ENCODE measurements around the gene LMX1A. TPM values are rescaled to one million over a fixed set of nuclear protein-coding genes. Genes with fewer than 3 reads are reported as not detected.

Gene LMX1A
- total and polyA plus RNA-seq, 9 of the 15 experiments (the other 6 are each of a cell fraction or from before 2014, with no cell fraction given): not detected

GRCh38 chr1:165371588-165372225, 15.2 kb upstream of the LMX1A start:
- intact Hi-C loops (cut with micrococcal nuclease) (no loop called here), in situ Hi-C loops (cut with MboI) (no loop called here)
- no peaks in the 10 kb centered on the region for H3K79me2 ChIP-seq (ENCODE audit: control insufficient read depth, insufficient read depth, low read length)
- TF ChIP-seq, protein P1, sequence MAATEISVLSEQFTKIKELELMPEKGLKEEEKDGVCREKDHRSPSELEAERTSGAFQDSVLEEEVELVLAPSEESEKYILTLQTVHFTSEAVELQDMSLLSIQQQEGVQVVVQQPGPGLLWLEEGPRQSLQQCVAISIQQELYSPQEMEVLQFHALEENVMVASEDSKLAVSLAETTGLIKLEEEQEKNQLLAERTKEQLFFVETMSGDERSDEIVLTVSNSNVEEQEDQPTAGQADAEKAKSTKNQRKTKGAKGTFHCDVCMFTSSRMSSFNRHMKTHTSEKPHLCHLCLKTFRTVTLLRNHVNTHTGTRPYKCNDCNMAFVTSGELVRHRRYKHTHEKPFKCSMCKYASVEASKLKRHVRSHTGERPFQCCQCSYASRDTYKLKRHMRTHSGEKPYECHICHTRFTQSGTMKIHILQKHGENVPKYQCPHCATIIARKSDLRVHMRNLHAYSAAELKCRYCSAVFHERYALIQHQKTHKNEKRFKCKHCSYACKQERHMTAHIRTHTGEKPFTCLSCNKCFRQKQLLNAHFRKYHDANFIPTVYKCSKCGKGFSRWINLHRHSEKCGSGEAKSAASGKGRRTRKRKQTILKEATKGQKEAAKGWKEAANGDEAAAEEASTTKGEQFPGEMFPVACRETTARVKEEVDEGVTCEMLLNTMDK (IDR thresholded peaks at IDR 0.05; ENCODE audit: borderline replicate concordance, insufficient read depth, low read depth, low read length, poor library complexity, severe bottlenecking): no peak
- TF ChIP-seq TCFL5 (CRISPR knock-in tag; conservative IDR thresholded peaks at IDR 0.05) (no peak), MEIS2 (IDR thresholded peaks at IDR 0.05; ENCODE audit: partially characterized antibody) (no peak)
- CTCF ChIA-PET (ENCODE audit: low intra/inter-chr PET ratio): no interaction called here
- ATAC-seq (no peak), FAIRE-seq (no peak), DNase-seq (ENCODE audit: extremely low read depth in 1 of 4, low spot score in 3 of 4) (no peak)
- peaks cover 9 to 32% of the 10 kb centered on the region in 2 experiments for H3K27me3 ChIP-seq (ENCODE audit: control insufficient read depth in 2 of 2, insufficient read depth in 2 of 2, low read length in 2 of 2)
- no peaks in the 10 kb centered on the region for H3K9me3 ChIP-seq (replicated peaks; ENCODE audit: control insufficient read depth, insufficient read depth, low read depth, low read length)
- H3K9ac ChIP-seq (ENCODE audit: insufficient read depth in 1 of 2, low read depth in 2 of 2, low read length in 2 of 2): no peak overlapping the region
- H3K4me1 ChIP-seq (replicated peaks in 1 of 2; ENCODE audit: control insufficient read depth in 2 of 2, insufficient read depth in 2 of 2, low read length in 2 of 2): peaks cover 3 to 10% of the 10 kb centered on the region in 2 experiments; a peak in 2 of 5 replicates
- no TSS peak for BruUV-seq (replicated peaks)
- H3K4me3 ChIP-seq: no peak overlapping the region
- H3K36me3 ChIP-seq (ENCODE audit: control insufficient read depth, insufficient read depth, low read length): no peaks in the 10 kb centered on the region
- no peak overlapping the region for H2AFZ ChIP-seq (ENCODE audit: low read depth, low read length)
- POLR2A ChIA-PET: no interaction called here
- H4K20me1 ChIP-seq (replicated peaks; ENCODE audit: control insufficient read depth, insufficient read depth, low read length): no peaks in the 10 kb centered on the region; the same call in 1 of the 2 replicates
- H3K27ac ChIP-seq (ENCODE audit: extremely low read depth, low read depth, low read length): no peak overlapping the region
- no peak overlapping the region for H3K4me2 ChIP-seq (ENCODE audit: insufficient read depth, low read length)
- under 1% methylated on average over 5 of the region's 5 CpGs for WGBS (ENCODE audit: insufficient coverage, low coverage, missing lambda C conversion rate)
- no peaks in the 10 kb centered on the region for H3K9me1 ChIP-seq (ENCODE audit: control insufficient read depth, insufficient read depth, low read length)
